ENCODE data around the gene RASSF4. TPM values are rescaled to one million over a fixed set of nuclear protein-coding genes. Genes with fewer than 3 reads are reported as not detected.

The RASSF4 gene
- total RNA-seq, 1 donor from 2014 or later = 2.0 TPM

DNA sequence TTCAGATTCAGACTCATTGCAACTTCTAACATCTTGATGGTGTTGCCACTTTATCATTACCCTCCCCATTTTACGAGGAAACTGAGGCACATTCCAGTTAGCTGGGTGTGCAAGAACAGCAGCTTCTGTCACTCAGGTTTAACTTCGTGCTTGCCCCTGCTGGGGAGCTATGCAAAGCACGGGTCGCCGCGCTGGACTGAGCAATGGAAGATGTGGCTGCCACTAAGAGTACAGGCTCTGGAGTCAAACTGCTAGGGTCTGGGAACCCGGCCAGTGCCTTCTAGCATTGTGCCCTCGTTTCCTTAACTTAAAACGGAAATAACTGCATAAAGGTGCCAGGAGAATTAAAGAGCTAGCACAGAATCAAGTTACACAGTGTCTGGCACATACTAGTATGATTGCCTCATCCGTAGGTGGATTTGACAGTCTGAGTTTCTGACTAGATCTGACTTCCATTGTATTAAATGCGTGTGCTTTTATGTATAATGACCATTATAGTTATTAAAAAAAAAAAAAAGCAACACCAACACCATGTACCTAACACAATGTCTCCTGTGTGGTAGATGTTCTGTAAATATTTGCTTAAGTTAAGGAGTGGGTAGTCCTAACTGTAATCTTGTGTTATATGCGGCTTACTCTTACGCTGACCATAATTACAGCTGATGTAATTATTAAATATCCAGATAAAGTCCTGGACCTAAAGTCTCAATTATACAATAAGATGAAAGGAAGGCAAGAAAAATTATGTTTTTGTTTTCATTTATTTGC is 42.0 kb downstream of the RASSF4 start:
- Mint-ChIP-seq H3K4me3 (peak overlapping the region; percentile 87), H3K9me3 (peaks cover 7% of the 10 kb centered on the region), H3K27me3 (no peaks in the 10 kb centered on the region), H3K36me3 (ENCODE audit: low read depth) (peaks cover 34% of the 10 kb centered on the region), H3K27ac (peak overlapping the region; percentile 93), H3K4me1 (peaks cover 25% of the 10 kb centered on the region)
- intact Hi-C loops (cut with micrococcal nuclease) = loop anchor here (2.0 to 5.0 kb wide), 7 partner anchors 27 to 1353 kb away; partner anchors contain the start of genes ALOX5, NCOA4, ZFAND4 and ZNF32
- ATAC-seq (ENCODE audit: low read depth) = peak; percentile 62
- ChIA-PET POLR2A (interaction anchor here (0.5 to 2.0 kb wide), 5 partner anchors 28 to 1584 kb away, joined by 3 to 8 read pairs (median 7); no protein-coding TSS in a partner anchor), CTCF (interaction anchor here (1.2 to 1.5 kb wide), 2 partner anchors 28 to 69 kb away, joined by 3 to 4 read pairs; no protein-coding TSS in a partner anchor)
- TF ChIP-seq, protein P1, sequence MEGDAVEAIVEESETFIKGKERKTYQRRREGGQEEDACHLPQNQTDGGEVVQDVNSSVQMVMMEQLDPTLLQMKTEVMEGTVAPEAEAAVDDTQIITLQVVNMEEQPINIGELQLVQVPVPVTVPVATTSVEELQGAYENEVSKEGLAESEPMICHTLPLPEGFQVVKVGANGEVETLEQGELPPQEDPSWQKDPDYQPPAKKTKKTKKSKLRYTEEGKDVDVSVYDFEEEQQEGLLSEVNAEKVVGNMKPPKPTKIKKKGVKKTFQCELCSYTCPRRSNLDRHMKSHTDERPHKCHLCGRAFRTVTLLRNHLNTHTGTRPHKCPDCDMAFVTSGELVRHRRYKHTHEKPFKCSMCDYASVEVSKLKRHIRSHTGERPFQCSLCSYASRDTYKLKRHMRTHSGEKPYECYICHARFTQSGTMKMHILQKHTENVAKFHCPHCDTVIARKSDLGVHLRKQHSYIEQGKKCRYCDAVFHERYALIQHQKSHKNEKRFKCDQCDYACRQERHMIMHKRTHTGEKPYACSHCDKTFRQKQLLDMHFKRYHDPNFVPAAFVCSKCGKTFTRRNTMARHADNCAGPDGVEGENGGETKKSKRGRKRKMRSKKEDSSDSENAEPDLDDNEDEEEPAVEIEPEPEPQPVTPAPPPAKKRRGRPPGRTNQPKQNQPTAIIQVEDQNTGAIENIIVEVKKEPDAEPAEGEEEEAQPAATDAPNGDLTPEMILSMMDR (IDR thresholded peaks at IDR 0.05) = no peak
- DNase-seq = peak; percentile 27

DNA sequence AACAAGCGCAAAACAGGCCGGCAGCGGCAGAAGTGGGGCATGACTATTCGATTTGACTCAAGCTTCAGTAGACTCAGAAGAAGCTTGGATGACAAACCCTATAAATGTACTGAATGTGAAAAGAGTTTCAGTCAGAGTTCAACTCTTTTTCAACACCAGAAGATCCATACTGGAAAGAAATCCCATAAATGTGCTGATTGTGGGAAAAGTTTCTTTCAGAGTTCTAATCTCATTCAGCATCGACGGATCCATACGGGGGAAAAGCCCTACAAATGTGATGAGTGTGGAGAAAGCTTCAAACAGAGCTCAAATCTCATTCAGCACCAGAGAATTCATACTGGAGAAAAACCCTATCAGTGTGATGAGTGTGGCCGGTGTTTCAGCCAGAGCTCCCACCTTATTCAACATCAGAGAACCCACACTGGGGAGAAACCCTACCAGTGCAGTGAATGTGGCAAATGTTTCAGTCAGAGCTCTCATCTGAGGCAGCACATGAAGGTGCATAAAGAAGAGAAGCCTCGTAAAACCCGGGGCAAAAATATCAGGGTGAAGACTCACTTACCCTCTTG is 43.9 kb downstream of the RASSF4 start:
- H3K4me1 Mint-ChIP-seq = peaks cover 25% of the 10 kb centered on the region
- TF ChIP-seq, protein P1 (IDR thresholded peaks at IDR 0.05) = no peak
- POLR2A ChIA-PET = interaction anchor here (1.6 kb wide), 1 partner anchor 44 kb away, joined by 4 read pairs; the partner anchor contains the start of gene RASSF4
- intact Hi-C loops (cut with micrococcal nuclease) = loop anchor here (5.0 kb wide), 4 partner anchors 369 to 1029 kb away; partner anchors contain the start of genes ALOX5, NCOA4 and ZFAND4
- H3K9me3 Mint-ChIP-seq = peaks cover 7% of the 10 kb centered on the region
- DNase-seq (no peak), ATAC-seq (ENCODE audit: low read depth) (no peak)
- H3K27me3 Mint-ChIP-seq = no peaks in the 10 kb centered on the region
- H3K4me3 Mint-ChIP-seq = no peak overlapping the region
- no peak overlapping the region for H3K27ac Mint-ChIP-seq
- CTCF ChIA-PET = interaction anchor here (1.2 kb wide), 1 partner anchor 70 kb away, joined by 3 read pairs; no protein-coding TSS in a partner anchor
- H3K36me3 Mint-ChIP-seq (ENCODE audit: low read depth) = peaks cover 34% of the 10 kb centered on the region

DNA sequence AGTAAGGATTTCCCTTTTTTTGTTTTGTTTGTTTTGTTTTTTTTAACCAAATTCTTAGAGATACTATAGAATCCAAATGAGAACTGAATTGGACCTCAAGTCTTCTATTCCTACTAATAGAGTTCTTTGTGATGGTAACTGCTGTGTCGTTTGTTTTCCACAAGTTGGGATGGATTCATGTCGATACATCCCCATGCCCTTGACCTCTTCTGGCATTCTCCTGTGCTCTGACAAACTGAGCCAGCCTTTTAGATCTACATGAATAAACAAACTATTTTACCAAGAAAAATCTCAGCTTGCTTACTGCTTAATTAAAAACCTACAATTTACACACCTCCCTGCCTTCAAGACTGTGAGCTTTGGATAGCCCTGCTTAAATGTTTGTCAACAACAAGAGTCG is 45.1 kb downstream of the RASSF4 start:
- CTCF ChIA-PET = no interaction called here
- no peak overlapping the region for H3K27ac Mint-ChIP-seq
- H3K4me3 Mint-ChIP-seq = no peak overlapping the region

DNA sequence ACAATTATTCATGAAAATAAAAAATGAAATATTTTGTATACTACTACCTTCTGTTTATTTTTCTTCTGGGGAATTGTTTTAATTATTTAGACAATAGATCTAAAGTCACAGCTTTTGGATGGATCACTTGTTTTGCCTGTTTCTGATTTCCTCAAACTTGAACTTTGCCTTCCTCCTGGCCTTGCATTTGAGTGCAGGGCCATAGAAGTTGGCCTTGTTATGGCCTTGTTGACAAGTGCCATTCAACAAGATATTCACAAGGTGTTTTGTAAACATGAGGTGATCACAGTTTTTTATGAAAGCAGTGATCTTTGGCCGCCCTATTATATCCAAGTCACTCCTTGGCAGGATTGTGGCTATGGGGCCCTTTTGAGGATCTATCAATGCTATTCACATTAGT is 45.7 kb downstream of the RASSF4 start:
- peaks cover 7% of the 10 kb centered on the region for H3K9me3 Mint-ChIP-seq
- intact Hi-C loops (cut with micrococcal nuclease) = loop anchor here (5.0 kb wide), 1 partner anchor 232 kb away; no protein-coding TSS in a partner anchor
- H3K36me3 Mint-ChIP-seq (ENCODE audit: low read depth) = peaks cover 34% of the 10 kb centered on the region
- ChIA-PET CTCF (no interaction called here), POLR2A (no interaction called here)
- no peak overlapping the region for H3K27ac Mint-ChIP-seq
- no peak overlapping the region for H3K4me3 Mint-ChIP-seq
- TF ChIP-seq, protein P1 (IDR thresholded peaks at IDR 0.05) = no peak
- DNase-seq (no peak), ATAC-seq (ENCODE audit: low read depth) (no peak)
- H3K27me3 Mint-ChIP-seq = no peaks in the 10 kb centered on the region
- peaks cover 19% of the 10 kb centered on the region for H3K4me1 Mint-ChIP-seq

More for the DNA sequence above, 45.1 kb downstream of the RASSF4 start:
- Mint-ChIP-seq H3K4me1 (peaks cover 25% of the 10 kb centered on the region), H3K9me3 (peaks cover 7% of the 10 kb centered on the region), H3K36me3 (ENCODE audit: low read depth) (peaks cover 34% of the 10 kb centered on the region), H3K27me3 (no peaks in the 10 kb centered on the region)
- ATAC-seq (ENCODE audit: low read depth) = no peak
- no peak for DNase-seq
- TF ChIP-seq, protein P1 (IDR thresholded peaks at IDR 0.05) = no peak
- intact Hi-C loops (cut with micrococcal nuclease) = loop anchor here (5.0 kb wide), 5 partner anchors 233 to 1028 kb away; partner anchors contain the start of genes ALOX5, NCOA4 and ZFAND4
- POLR2A ChIA-PET = no interaction called here

Measured in activated B cell treated with CpG ODN at 0.5 μM for 24 hours (primary cell).